Thyroid gland (tissue), 4 donors: ENCODE measurements around the gene NUAK2.

Experiments
- CTCF ChIP-seq, 6 experiments: fragments of 200-600 bp in 3 of 6; fragments of 450-650 bp in 3 of 6; sonication (generic) in 3 of 6; IDR thresholded peaks; one replicate each; pipeline ENCODE4 v1.5.1; 2016 to 2019; ENCODE audit warnings: antibody characterized with exemption in 6 of 6, mild to moderate bottlenecking in 2 of 6, inconsistent platforms in 1 of 6, moderate library complexity in 1 of 6
- POLR2A ChIP-seq, 2 donors: fragments of 450-650 bp; IDR thresholded peaks; one replicate each; pipeline ENCODE4 v1.6.1; 2017; ENCODE audit warnings: antibody characterized with exemption in 2 of 2, mild to moderate bottlenecking in 2 of 2, moderate library complexity in 1 of 2

DNA sequence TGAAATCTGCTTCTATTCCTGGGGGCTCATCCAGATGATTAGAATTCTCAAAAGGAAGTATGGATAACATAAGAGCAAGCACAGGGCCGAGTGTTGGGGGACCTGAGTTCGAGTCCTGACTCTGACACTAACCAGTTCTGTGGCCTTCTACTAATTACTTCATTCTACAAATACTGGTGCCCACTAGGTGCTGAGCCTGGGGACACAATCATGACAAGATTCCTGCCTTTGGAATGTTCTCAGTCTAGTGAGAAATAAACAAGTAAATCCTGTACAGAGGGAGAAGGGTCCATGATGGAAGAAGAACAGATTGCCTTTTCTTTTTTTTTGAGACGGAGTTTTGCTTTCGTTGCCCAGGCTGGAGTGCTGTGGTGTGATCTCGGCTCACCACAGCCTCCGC, 2.2 kb upstream of the NUAK2 start:
- no peak for TF ChIP-seq CTCF (IDR thresholded peaks at IDR 0.05)
- no peak for TF ChIP-seq POLR2A (IDR thresholded peaks at IDR 0.05)
